Central memory CD4-positive, alpha-beta T cell (primary cell): ENCODE measurements around the gene RIMS4.

Experiments
- DNase-seq: peaks from one replicate; pipeline ENCODE4 v3.0.0; 2022

The RIMS4 gene

GRCh38 chr20:44716309-44717106, 93.8 kb downstream of the RIMS4 start:
- no peak for DNase-seq

DNA sequence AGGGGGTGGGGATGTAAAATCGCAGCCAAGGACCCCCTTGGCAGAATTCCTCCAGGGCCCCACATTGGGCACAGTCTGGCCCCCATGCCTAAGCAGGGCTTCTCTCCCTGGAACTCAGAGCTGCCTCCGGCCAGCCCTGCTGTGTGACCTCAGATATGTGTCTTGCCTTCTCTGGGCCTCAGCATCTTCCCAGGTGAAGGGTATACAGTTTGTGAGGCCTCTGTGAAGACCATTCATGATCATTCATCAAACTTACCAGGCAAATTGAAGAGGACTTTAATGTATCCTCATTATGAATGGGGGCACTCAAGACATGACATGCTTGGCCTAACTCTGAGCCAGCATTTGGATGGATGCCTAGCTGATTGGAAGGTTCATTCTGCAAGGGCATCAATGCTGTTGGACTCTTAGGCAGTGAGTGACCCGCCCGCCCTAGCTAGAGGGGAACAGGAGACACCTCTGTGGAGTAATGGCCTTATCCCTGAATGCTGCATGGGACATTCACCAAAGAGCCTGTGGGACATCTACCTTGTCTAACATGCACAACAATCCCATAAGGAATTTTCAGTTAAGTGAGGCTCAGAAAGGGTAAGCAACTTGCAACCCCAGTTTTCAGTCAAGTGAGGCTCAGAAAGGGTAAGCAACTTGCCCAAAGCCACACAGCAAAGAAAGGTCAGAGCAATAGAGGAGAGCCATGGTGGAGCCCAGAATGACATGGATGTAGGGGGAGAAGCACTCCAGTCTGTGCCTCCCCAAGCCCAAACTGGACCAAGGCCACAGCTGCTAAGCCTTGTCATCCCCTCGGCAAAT, 94.6 kb downstream of the RIMS4 start:
- DNase-seq: no peak

- DNase-seq: no peak
Observed at GRCh38 chr20:44714701-44715498, 95.4 kb downstream of the RIMS4 start, which contains the start of gene CCN5. Gene CCN5, plus strand, starts transcription at chr20:44715369. Its CDS starts 22 bp downstream, at chr20:44715391.

- no peak for DNase-seq
Observed at GRCh38 chr20:44714102-44714700, 96.1 kb downstream of the RIMS4 start.

GRCh38 chr20:44711237-44711636, 99.1 kb downstream of the RIMS4 start:
- DNase-seq: no peak

DNA sequence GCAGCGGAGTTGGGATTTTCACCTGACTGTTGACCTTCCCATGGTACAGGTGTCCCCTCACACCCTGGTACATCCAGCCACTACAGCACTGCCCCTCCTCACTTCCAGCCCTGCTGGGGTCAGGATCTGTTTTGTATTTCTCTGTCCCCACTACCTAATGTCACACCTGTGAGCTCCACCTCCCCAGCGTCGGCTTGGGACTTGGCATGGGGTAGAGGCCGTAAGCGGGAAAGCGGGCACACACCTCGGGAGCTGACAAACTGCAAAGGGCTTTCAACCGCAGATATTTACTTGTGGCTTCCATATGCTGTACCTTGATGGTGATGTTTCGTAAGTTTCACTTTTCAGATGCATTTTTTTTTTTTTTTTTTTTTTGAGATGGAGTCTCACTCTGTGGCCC, 100.5 kb downstream of the RIMS4 start:
- DNase-seq: no peak

DNA sequence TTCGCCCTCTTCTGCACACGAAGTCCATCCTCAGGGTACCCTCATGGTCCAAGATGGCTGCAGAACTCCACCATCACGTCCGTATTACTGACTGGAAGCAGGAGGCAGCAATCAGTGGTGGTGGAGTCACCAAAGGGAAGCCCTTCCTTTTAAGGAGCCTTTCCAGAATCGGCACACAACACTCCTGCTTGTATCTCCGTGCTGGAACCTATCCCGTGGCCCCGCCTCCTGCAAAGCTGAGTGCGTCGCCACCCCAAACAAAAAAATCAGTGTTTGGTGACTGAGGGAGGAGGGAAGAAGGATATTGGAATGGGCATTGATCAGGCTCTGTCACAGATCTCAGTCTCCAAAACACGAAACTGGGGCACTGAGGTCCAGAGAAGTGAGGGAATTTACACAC, 101.0 kb downstream of the RIMS4 start:
- DNase-seq: no peak

DNA sequence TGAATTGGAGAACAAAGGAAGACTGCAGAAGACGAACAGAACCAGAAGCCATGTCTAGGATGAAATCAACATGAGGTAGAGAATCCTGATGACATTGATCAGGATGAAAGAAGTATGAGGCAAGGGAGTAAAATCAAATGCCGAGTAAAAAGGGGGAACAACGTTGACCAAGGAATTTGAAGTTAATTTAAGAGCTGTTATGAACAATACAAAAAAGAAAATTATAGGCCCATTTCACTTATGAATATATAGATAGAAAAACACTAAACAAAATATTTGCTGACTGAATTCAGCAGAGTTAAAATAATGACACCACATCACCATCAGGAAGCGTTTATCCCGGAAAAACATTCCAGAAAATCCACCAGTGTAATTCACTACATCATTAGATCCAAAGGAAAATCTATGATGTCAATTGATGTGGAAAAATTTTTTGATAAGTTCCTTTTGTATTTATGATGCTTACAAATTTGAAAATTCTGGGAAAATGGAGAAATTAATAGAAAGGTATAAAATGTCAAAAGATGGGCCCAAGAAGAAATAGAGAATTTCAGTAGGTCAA, 103.2 kb downstream of the RIMS4 start:
- no peak for DNase-seq

GRCh38 chr20:44706301-44707017, 103.9 kb downstream of the RIMS4 start:
- DNase-seq: no peak

GRCh38 chr20:44705364-44706094, 104.8 kb downstream of the RIMS4 start:
- no peak for DNase-seq

GRCh38 chr20:44704551-44704971, 105.8 kb downstream of the RIMS4 start:
- DNase-seq: no peak

GRCh38 chr20:44703956-44704488, 106.3 kb downstream of the RIMS4 start:
- no peak for DNase-seq

GRCh38 chr20:44703183-44703925, 107.0 kb downstream of the RIMS4 start:
- DNase-seq: no peak

GRCh38 chr20:44702776-44703175, 107.6 kb downstream of the RIMS4 start:
- DNase-seq: no peak

- no peak for DNase-seq
Observed at GRCh38 chr20:44701858-44702256, 108.5 kb downstream of the RIMS4 start.
